Spinal cord (tissue), 10 donors: ENCODE data around the gene STK32B. TPM values are rescaled to one million over a fixed set of nuclear protein-coding genes. Genes with fewer than 3 reads are reported as not detected.

ENCODE experiments used
- DNase-seq, 6 donors: peaks; one replicate each; pipeline versions ENCODE4 v3.0.0 to v3.0.0-alpha.2; 2013 to 2015; ENCODE audit warnings: low spot score in 6 of 6, low read depth in 4 of 6
- H3K27ac ChIP-seq: one replicate; pipeline ENCODE4 v1.5.1; 2013; ENCODE audit warnings: low read depth, low read length, control low read depth
- H3K27me3 ChIP-seq: one replicate; pipeline ENCODE4 v1.6.1; 2013; ENCODE audit warnings: low read length; ENCODE audit not compliant: control insufficient read depth, insufficient read depth
- H3K36me3 ChIP-seq: one replicate; pipeline ENCODE4 v1.6.1; 2013; ENCODE audit warnings: low read length; ENCODE audit not compliant: control insufficient read depth, insufficient read depth
- H3K4me1 ChIP-seq: one replicate; pipeline ENCODE4 v1.6.1; 2013; ENCODE audit warnings: low read length; ENCODE audit not compliant: control insufficient read depth, insufficient read depth
- H3K4me3 ChIP-seq: one replicate; pipeline ENCODE4 v1.5.1; 2013; ENCODE audit warnings: low read depth, low read length, control low read depth
- H3K9me3 ChIP-seq: one replicate; pipeline ENCODE4 v1.6.1; 2013; ENCODE audit warnings: low read length; ENCODE audit not compliant: control insufficient read depth, insufficient read depth
- WGBS: methylation state at CpG from one replicate; pipeline ENCODE4 v1.1.5; 2013; ENCODE audit warnings: missing lambda C conversion rate; ENCODE audit not compliant: insufficient coverage; 5-methylcytosine and 5-hydroxymethylcytosine counted together
- polyA plus RNA-seq, 2 donors: library from polyadenylated mRNA; unstranded; fragments of 120-200 nt; gene quantifications; one replicate each; pipeline ENCODE4 v1.2.1, GENCODE V29; 2013; ENCODE audit not compliant: insufficient read length in 2 of 2
- total RNA-seq, 2 donors: library from RNA; depleted of rRNA in 1 of 2; stranded (reverse); fragments of 120-200 nt in 1 of 2; fragments of >200 nt in 1 of 2; gene quantifications; one replicate each; pipeline versions ENCODE4 v1.2.3 to v1.2.4, GENCODE V29; 2013 to 2014
- donor health status: healthy.

Gene STK32B
- total and polyA plus RNA-seq, 4 donors = 7.0 to 25.6 (median 19.0) TPM

DNA sequence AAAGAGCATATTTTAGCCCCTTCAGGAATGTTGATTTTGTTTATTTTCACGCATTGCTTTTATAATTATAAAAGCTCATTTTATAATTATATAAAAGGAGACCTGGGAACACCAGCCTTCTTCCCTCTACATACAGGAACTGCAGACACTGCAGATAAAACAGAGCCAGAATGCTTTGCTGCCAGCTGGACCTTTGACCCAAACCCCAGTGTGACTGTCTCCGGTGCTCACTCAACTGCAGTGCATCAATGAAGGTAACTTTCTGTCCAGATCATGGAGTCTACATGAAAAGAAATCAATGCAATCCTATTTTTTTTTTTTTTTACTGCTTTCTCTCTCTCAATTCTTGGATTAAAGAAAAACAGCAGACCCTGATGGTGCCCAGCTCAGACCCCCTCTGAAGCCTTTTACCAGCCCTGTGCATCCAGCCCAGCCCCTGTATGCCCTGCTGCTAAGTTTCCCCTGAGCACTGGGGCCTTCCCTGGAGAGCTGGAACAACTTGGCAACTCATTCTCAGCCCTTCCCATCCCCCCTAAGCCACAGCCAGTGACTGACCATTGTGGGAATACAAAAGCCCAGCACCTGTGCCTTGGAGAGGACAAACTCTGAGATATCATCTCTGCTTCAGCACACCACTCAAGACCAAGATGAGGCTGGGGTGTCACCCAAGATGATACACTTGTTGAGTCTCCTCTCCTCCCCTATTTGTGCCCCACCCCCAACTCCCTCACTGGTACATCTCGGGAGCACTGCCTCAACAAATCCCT, 475.0 kb downstream of the STK32B start:
- Histone ChIP-seq H3K9me3 (peaks cover 1% of the 10 kb centered on the region), H3K4me1 (peaks cover 11% of the 10 kb centered on the region), H3K4me3 (no peak overlapping the region), H3K27ac (no peak overlapping the region), H3K36me3 (no peaks in the 10 kb centered on the region), H3K27me3 (no peaks in the 10 kb centered on the region)
- peak in 1 of 6 donors; percentile 17 for DNase-seq
- WGBS = 13% methylated on average over 1 of the region's 3 CpGs

DNA sequence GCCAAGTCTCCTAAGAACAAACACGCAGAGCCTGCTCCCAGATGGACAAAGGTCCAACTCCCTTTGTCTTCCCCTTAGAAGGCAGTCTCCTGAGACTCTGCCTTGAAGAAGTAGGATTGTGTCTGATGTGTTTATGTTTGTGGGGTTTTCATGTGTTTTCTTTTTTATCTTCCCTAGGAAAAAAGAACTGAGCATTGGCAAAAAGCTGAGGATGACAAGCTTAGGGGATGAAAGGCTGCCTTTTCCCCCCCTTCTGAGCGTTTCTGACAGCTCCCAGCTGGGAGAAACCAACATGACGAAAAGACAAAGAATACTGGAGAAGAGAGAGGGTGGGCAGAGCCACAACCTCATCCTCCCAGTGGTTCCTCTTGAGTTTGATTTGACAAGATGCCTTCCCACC, 475.9 kb downstream of the STK32B start:
- H3K27me3 ChIP-seq = no peaks in the 10 kb centered on the region
- no peaks in the 10 kb centered on the region for H3K36me3 ChIP-seq
- DNase-seq = peak in 1 of 6 donors; percentile 52
- no peak overlapping the region for H3K27ac ChIP-seq
- peaks cover 11% of the 10 kb centered on the region for H3K4me1 ChIP-seq
- peaks cover 1% of the 10 kb centered on the region for H3K9me3 ChIP-seq
- no CpG with 5 or more reads among the region's 3 CpGs for WGBS
- H3K4me3 ChIP-seq = no peak overlapping the region

DNA sequence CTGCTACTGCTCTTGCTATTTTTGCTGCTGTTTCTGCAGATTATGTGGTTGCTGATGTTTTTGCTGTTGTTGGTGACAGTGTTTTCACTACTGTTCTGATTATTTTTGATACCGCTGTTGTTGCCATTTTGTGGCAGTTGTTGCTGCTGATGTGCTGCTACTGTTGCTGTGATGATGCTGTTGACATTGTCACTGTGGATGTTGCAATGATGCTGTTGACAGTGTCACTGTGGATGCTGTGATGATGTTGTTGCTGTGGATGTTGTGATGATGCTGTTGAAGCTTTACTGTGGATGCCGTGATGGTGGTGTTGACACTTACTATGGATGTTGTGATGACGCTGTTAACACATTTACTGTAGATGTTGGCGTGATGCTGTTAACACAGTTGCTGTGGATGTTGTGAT, 476.8 kb downstream of the STK32B start:
- WGBS = 92% methylated on average over 3 of the region's 4 CpGs
- Histone ChIP-seq H3K27me3 (no peaks in the 10 kb centered on the region), H3K36me3 (no peaks in the 10 kb centered on the region), H3K9me3 (peaks cover 1% of the 10 kb centered on the region), H3K4me1 (peaks cover 11% of the 10 kb centered on the region), H3K27ac (no peak overlapping the region), H3K4me3 (no peak overlapping the region)
- DNase-seq = no peak

DNA sequence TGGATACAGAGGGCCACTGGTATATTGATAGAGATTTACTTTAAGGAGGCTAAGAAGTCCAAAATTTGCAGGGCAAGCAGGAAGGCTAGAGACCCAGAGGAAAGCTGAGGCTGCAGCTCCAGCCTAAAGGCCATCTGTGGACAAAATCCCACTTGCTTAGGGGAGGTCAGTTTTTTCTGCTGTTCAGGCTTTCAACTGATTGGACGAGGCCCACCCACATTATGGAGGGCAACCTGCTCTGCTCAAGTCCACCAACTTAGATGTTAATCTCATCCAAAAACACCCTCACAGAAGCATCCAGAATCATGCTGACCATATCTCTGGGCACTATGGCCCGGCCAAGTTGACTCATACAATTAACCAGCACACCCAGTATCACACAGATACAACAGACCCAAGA, 480.8 kb downstream of the STK32B start:
- Histone ChIP-seq H3K27me3 (no peaks in the 10 kb centered on the region), H3K4me1 (no peaks in the 10 kb centered on the region), H3K27ac (no peak overlapping the region), H3K9me3 (no peaks in the 10 kb centered on the region), H3K36me3 (no peaks in the 10 kb centered on the region), H3K4me3 (no peak overlapping the region)
- 90% methylated on average over 2 of the region's 2 CpGs for WGBS
- DNase-seq = no peak

DNA sequence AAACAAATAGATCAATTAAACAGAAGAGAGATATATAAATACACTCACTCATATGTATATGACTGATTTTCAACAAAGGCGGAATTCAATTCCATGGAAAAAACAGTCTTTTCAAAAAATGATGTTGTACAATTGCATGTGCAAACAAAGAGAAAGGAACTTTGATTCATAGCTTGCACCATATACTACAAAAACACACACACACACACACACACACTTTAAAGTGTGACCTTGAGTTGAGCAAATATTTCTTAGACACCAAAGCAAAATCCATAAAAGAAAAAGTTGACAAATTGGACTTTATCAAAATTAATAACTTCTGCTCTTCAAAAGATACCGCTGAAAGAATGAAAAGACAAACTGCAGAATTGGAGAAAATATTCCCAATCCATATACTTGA, 488.3 kb downstream of the STK32B start:
- no peak for DNase-seq
- WGBS = no CpG with 5 or more reads among the region's 2 CpGs
- no peaks in the 10 kb centered on the region for H3K27me3 ChIP-seq
- no peak overlapping the region for H3K4me3 ChIP-seq
- H3K4me1 ChIP-seq = no peaks in the 10 kb centered on the region
- no peaks in the 10 kb centered on the region for H3K36me3 ChIP-seq
- H3K27ac ChIP-seq = no peak overlapping the region
- no peaks in the 10 kb centered on the region for H3K9me3 ChIP-seq

DNA sequence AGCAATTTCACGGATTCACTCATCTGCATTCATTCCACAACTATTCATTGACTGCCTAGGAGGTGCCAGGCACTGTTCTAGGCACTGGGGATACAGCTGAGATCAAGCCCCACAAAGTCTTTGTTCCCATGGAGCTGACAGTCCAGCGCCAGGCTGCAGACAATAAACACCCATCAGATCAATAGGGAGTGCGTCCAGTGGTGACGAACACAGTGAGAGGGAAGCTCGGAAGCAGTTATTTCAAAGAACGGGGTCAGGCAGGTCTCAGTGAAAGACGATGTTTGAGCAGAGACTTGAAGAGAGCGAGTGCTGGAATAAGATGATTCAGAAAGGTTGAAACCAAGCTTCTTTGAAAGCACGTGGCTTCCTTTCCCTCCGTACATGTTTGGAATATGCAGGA, 489.9 kb downstream of the STK32B start:
- WGBS = 60% methylated on average over 7 of the region's 10 CpGs
- peak in 1 of 6 donors; percentile 31 for DNase-seq
- H3K4me1 ChIP-seq = no peaks in the 10 kb centered on the region
- no peak overlapping the region for H3K27ac ChIP-seq
- no peaks in the 10 kb centered on the region for H3K27me3 ChIP-seq
- no peaks in the 10 kb centered on the region for H3K36me3 ChIP-seq
- no peaks in the 10 kb centered on the region for H3K9me3 ChIP-seq
- H3K4me3 ChIP-seq = no peak overlapping the region

DNA sequence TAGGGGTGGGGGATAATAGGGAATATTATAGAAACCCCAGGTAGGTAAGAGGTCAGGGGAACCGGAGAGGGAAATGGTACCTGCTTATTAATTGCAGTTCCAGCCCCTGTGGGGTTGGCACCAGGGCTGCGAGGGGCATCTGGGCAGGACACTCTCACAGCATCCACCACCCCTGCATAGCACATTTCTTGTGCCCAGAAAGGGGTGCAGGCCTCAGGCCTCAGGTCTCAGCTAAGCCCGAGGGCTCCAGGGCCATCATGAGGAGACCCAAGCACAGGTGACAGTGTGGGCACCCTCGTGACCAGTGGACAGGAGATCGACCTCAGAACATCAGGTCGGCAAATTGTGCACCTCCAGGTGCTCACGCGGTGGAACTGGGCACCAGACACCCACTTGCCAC, 492.4 kb downstream of the STK32B start:
- no peak for DNase-seq
- 92% methylated on average over 5 of the region's 8 CpGs for WGBS
- no peak overlapping the region for H3K27ac ChIP-seq
- peaks cover 2% of the 10 kb centered on the region for H3K9me3 ChIP-seq
- no peaks in the 10 kb centered on the region for H3K27me3 ChIP-seq
- no peak overlapping the region for H3K4me3 ChIP-seq
- no peaks in the 10 kb centered on the region for H3K4me1 ChIP-seq
- no peaks in the 10 kb centered on the region for H3K36me3 ChIP-seq

DNA sequence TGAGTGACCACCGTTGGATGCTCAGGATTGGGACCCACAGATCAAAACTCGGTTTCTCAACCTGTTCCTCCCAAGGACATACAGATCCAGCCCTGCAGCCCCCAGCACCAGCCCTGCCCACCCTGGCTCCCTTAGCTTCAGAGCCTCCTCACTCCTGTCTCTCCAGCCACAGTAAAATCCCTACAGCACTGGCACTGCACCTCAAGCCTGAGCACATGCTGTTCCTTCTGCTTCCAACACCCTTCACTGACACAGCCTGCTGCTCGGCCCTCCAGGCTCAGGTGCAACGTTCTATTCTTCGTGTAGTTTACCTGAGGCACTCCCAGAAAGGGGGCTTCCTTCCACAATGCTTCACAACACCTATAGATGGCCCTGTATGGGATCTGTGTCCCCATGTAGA, 493.5 kb downstream of the STK32B start:
- Histone ChIP-seq H3K9me3 (peaks cover 2% of the 10 kb centered on the region), H3K36me3 (no peaks in the 10 kb centered on the region), H3K27me3 (no peaks in the 10 kb centered on the region), H3K27ac (no peak overlapping the region), H3K4me3 (no peak overlapping the region), H3K4me1 (no peaks in the 10 kb centered on the region)
- no peak for DNase-seq
- 77% methylated on average over 2 of the region's 5 CpGs for WGBS

DNA sequence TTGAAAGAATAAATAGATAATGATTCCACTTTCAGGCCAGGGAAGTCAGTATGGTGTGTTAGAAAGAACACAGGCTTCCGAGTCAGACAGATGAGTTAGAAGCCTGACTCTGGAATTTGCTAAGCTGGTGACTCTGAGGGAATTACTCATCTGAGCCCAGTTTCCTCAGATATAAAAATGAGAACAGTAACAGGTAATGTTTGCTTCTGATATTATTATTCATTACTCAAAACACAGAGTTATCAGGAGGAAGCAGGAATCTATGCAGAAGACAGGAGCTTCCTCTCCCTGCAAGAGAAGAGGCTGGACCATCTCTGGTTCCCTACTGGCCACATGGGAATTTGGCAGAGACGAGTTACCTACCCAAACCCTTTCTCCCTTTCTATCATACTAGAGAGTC, 494.0 kb downstream of the STK32B start:
- Histone ChIP-seq H3K9me3 (peaks cover 2% of the 10 kb centered on the region), H3K27me3 (no peaks in the 10 kb centered on the region), H3K4me3 (no peak overlapping the region), H3K4me1 (no peaks in the 10 kb centered on the region), H3K27ac (no peak overlapping the region), H3K36me3 (no peaks in the 10 kb centered on the region)
- WGBS = no CpG with 5 or more reads among the region's 2 CpGs
- no peak for DNase-seq

DNA sequence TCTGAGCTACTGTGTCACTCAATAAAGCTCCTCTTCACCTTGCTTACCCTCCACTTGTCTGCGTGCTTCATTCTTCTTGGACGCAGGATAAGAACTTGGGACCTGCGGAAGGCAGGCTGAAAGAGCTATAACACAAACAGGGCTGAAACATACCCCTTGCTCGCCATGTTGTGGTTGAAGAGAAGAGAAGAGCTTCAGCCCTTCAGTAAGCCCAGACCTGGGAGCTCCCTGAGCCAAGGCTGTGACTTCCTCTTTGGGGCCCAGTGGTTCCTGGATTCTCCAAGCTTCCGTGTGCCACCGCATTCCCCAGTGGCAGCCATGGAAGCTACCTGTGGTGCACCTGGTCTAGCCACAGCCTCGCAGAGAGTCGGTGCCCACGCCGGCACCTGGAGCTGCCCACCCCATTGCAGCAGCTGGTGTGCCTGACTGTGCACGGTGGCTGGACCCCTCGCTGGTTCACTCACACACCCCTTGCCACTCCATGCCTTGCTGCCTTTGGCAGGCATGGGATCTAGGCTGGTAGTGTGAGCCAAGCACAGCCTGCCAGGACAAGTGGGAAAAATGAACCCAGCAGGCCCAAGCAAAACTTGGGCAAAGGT, 496.5 kb downstream of the STK32B start:
- Histone ChIP-seq H3K4me3 (no peak overlapping the region), H3K9me3 (peaks cover 2% of the 10 kb centered on the region), H3K27me3 (no peaks in the 10 kb centered on the region), H3K36me3 (no peaks in the 10 kb centered on the region), H3K4me1 (no peaks in the 10 kb centered on the region), H3K27ac (no peak overlapping the region)
- DNase-seq = no peak
- 98% methylated on average over 12 of the region's 12 CpGs for WGBS
